ENCODE results near the gene AJUBA.

AJUBA gene

DNA sequence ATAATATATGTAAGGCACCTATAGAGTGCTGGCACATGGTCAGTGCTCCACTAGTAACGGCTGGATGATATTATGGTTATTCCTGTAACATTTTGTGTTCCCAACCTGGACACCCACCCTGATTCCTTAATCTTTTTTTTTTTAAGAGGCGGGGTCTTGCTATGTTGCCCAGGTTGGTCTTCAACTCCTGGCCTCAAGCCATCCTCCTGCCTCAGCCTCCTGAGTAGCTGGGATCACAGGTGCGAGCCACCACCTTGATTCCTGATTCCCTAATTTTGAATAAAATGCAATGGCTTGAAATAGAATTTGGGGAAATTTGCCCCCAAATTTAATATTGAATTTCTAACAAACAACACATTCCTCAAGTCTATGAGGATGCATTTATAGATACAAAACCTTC, 20.2 kb upstream of the AJUBA start:
- TF ChIP-seq TAF1 (IDR thresholded peaks at IDR 0.05; ENCODE audit: borderline replicate concordance, low read depth, low read length) = no peak
- TF ChIP-seq POLR2A (IDR thresholded peaks at IDR 0.05; ENCODE audit: low read depth, low read length) = no peak
- TF ChIP-seq POLR2AphosphoS5 (IDR thresholded peaks at IDR 0.05; ENCODE audit: low read depth, low read length) = no peak
- no peak for DNase-seq (ENCODE audit: insufficient read length)
- FAIRE-seq = no peak

DNA sequence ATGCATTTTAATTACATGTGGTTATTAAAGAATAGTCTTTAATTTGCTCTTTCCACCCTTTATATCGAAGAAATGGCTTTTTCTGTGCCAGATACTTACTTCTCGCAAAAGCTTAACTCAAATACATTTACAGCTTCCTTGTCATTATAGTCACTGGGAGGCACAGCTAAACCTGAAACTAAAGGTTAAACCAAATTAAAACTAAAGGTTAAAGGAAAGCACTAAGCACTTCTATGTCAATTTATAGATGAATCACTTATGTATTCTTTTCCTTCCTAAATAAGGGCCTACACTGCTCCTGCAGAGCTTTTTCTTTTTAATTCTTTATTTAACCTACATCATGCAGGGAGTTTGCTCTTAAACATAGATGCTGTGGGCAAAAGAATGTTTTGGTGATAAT, 18.5 kb upstream of the AJUBA start:
- FAIRE-seq (no peak), DNase-seq (ENCODE audit: insufficient read length) (no peak)
- no peak for TF ChIP-seq POLR2AphosphoS5 (IDR thresholded peaks at IDR 0.05; ENCODE audit: low read depth, low read length)
- no peak for TF ChIP-seq POLR2A (IDR thresholded peaks at IDR 0.05; ENCODE audit: low read depth, low read length)
- no peak for TF ChIP-seq TAF1 (IDR thresholded peaks at IDR 0.05; ENCODE audit: borderline replicate concordance, low read depth, low read length)

DNA sequence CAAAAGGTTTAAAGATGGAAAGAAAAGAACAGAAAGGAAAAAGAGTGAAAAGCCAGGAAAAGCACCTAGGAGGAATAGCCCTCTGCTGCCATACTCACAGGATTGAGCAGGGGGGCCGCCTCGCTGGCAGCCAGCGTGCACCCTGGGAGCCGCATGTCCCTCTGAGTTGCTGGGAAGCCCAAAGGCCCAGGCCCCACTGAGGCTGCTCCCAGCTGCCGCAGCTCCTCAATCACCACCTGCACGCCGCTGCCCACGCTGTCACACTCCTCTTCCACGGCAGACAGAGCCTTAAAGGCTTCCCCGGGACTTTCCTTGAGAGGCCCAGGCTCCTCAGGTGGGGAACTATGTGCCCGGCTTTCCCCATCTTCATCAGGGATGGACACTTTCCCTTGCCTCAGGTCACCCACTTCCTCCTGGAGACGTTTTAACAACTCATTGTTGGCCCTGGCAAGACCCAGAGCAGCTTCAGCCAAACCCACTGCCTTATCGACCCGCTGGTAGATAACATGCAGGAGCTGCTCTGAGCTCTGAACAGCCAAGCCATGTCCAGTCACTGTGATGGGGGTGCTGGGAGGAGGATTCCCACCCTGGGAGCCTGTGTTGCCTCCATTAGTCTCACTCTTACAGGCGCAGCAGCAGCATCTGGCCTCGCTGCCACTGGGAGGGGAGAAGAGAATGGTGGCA, 16.1 kb upstream of the AJUBA start:
- TF ChIP-seq POLR2AphosphoS5 (IDR thresholded peaks at IDR 0.05; ENCODE audit: low read depth, low read length) = no peak
- no peak for TF ChIP-seq TAF1 (IDR thresholded peaks at IDR 0.05; ENCODE audit: borderline replicate concordance, low read depth, low read length)
- TF ChIP-seq POLR2A (IDR thresholded peaks at IDR 0.05; ENCODE audit: low read depth, low read length) = no peak
- FAIRE-seq = no peak
- no peak for DNase-seq (ENCODE audit: insufficient read length)

DNA sequence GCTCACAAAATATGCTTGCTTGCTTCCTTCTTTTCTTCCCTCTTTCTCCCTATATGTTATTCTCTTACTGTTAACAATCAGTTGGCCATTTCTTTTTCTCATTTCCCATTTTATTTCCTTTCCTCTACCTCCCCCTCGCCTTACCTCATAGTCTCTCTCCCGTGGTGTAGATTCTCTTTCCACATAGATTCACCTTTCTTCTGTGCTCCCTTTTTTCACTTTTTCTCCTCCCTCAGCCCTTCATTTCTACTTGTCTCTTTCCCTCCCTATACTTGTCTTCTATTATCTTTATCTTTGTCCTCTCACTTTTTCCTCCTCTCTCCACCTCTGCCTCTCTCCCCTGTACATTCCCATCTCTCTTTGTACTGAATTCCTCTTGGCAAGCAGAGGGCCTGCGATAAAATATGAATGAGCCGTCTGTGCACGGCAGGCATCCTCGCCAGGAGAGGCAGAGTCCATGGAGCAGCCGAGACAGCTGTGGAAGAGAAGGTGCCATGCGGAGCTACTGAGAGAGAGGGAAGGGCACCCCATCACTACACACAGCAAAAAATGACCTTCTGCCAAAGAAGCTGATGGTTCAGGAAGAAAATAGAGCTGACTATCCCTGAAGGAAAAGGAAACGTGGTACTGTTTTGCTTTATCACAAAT, 15.4 kb upstream of the AJUBA start:
- no peak for TF ChIP-seq TAF1 (IDR thresholded peaks at IDR 0.05; ENCODE audit: borderline replicate concordance, low read depth, low read length)
- FAIRE-seq (no peak), DNase-seq (ENCODE audit: insufficient read length) (no peak)

DNA sequence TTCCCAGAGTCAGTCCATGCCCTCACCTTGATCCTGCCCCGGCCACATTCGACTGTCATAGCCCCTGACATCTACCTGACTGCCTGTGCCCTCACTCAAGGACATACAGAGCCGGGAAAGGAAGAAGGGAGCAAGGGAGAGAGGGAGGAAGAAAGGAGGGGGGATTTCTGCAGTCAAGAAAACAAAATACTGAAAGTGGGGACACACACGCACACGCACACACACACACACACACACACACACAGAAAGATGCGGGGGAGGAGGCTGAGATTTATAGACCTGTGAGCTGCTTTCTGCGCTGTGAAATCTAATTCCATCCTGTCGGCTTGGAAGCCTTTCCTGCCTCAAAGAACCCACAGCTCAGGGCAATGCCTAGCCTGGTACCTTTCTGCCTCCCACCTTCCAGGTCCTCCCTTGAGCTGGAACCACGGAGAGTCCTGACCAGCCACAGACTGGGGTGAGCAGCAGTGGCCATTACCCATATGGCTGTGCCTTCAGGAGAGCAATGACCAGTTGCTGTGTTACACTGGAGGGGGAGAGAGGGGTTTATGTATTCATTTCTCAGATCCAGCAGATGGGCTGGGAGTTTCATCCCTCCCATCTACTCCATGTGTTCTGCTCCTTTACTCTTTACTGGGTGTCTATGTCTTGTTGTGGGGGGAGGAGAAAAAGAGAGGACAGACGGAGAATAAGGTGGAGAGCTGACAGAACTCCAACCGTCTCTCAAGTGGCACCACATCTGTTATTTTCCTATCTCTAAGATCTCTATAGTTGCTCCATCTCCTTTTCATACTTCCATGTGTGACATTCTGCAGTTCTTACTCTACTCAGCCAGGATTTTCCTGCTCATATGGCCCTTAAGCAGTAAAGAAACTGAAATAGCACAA, 14.7 kb upstream of the AJUBA start:
- FAIRE-seq (no peak), DNase-seq (ENCODE audit: insufficient read length) (no peak)
- no peak for TF ChIP-seq POLR2AphosphoS5 (IDR thresholded peaks at IDR 0.05; ENCODE audit: low read depth, low read length)
- no peak for TF ChIP-seq POLR2A (IDR thresholded peaks at IDR 0.05; ENCODE audit: low read depth, low read length)
- no peak for TF ChIP-seq TAF1 (IDR thresholded peaks at IDR 0.05; ENCODE audit: borderline replicate concordance, low read depth, low read length)

DNA sequence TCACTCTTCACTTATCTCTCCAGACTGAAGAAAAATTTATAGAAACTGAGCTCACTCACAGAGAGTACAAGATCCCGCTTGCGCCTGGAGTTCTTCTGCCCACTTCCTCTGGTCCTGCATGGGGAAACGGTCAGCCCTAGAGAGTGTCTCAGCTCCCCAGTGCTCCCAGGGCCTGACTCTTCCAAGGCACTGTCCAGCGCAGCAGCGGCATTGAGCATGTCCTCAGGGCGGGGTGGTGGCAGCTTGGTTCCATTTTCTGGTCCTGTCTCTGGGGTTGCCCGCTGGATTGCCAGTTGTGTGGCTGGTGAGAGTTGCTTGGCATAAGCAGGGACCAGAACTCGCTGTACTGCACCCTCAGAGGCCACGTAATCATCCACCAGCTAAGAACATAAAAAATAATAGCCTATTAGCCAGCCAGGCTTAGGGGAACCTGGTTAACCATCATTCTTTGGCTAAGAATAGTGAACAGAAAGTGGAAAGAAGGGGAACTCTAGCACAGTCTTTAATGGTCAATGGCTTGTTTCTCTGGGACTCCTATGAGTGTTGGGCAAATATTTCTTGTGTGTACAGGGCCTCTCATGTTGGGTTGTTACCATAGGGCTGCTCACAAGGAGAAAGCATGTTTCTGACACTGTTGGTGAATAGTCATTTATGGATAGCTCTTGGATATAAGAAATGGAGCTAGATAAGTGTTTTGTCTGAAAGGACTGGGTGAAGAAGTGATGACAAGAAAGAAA, 13.7 kb upstream of the AJUBA start:
- TF ChIP-seq POLR2A (IDR thresholded peaks at IDR 0.05; ENCODE audit: low read depth, low read length) = no peak
- TF ChIP-seq POLR2AphosphoS5 (IDR thresholded peaks at IDR 0.05; ENCODE audit: low read depth, low read length) = no peak
- TF ChIP-seq TAF1 (IDR thresholded peaks at IDR 0.05; ENCODE audit: borderline replicate concordance, low read depth, low read length) = no peak
- FAIRE-seq (no peak), DNase-seq (ENCODE audit: insufficient read length) (no peak)

DNA sequence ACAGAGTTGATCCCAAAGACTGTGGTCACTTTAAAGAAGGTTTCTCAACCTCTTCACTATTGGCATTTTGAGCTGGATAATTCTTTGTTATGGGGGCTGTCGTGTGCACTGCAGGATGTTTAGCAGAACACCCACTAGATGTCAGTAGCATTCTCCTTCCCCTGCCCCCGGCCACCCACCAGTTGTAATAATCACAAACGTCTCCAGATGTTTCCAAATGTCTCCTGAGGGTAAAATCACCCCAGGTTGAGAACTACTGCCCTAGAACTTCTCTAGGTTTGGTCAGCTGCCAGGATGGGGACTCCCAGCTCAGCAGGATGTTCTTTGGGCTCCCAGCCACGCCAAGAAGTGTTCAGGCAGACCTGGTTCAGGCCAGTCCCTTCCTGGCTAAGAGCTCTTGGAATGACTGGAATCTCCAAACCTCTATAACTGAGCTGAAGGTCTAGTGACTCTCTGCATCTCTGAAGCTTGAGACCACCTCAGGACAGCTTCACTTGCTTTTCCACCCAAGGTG, 12.5 kb upstream of the AJUBA start:
- FAIRE-seq = no peak
- TF ChIP-seq TAF1 (IDR thresholded peaks at IDR 0.05; ENCODE audit: borderline replicate concordance, low read depth, low read length) (no peak), POLR2A (IDR thresholded peaks at IDR 0.05; ENCODE audit: low read depth, low read length) (no peak), POLR2AphosphoS5 (IDR thresholded peaks at IDR 0.05; ENCODE audit: low read depth, low read length) (no peak)
- no peak for DNase-seq (ENCODE audit: insufficient read length)

DNA sequence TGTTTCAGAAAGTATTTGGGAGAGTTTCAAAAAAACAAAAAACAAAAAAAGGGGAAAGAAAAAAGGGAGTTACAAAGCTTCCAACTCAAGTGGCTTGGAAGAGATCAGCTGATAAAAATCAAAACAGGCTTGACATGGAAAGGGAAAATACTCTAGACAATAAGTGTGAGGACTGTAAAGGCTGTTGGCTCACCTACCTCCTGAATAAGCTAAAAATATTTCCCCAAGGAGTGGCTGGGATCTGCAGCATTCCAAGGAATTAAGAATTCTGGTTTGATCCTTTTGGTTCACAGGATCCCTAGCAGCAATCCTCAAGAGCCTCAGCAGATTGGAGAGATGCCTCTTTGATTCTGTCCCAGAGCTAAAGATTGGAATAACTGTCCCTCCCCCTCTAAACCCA, 11.2 kb upstream of the AJUBA start:
- TF ChIP-seq POLR2AphosphoS5 (IDR thresholded peaks at IDR 0.05; ENCODE audit: low read depth, low read length) (no peak), TAF1 (IDR thresholded peaks at IDR 0.05; ENCODE audit: borderline replicate concordance, low read depth, low read length) (no peak), POLR2A (IDR thresholded peaks at IDR 0.05; ENCODE audit: low read depth, low read length) (no peak)
- FAIRE-seq (no peak), DNase-seq (ENCODE audit: insufficient read length) (no peak)

DNA sequence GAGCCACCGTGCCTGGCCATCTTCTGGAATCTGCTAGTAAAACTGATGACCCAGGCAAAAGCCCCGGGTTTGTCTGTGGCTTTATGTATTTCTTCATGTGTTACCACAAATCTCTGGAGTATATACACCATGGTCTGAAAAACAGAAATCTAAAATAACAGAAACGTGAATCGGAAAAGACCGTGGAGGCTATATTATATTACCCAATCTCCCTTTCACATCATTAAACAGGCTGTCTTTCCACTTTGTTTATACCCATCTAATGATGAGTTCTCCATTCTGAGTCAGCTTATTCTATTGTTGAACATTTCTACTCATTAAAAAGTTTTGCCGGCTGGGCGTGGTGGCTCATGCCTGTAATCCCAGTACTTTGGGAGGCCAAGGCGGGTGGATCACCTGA, 9.5 kb upstream of the AJUBA start:
- no peak for DNase-seq (ENCODE audit: insufficient read length)
- no peak for FAIRE-seq
- TF ChIP-seq TAF1 (IDR thresholded peaks at IDR 0.05; ENCODE audit: borderline replicate concordance, low read depth, low read length) (no peak), POLR2A (IDR thresholded peaks at IDR 0.05; ENCODE audit: low read depth, low read length) (no peak), POLR2AphosphoS5 (IDR thresholded peaks at IDR 0.05; ENCODE audit: low read depth, low read length) (no peak)

DNA sequence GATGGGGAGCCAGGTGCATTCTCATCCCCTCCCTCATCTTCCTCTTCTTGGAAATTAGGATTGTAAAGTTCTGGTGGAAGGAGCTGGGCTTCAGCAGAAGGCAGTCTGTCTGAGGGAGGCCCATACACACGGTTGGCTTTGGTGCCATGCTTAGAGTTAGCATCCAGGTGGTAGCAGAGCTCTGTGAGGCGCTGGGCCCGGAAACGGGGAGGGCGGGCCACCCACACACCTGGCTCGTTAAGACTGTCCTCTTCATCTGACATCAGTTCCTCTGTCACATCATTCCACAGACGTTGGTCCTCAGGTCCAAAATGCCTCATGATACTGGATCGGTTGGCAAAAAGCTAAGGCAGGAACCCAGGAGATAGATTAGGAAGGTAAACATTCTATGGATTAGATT, 4.9 kb upstream of the AJUBA start:
- TF ChIP-seq POLR2AphosphoS5 (IDR thresholded peaks at IDR 0.05; ENCODE audit: low read depth, low read length) (no peak), TAF1 (IDR thresholded peaks at IDR 0.05; ENCODE audit: borderline replicate concordance, low read depth, low read length) (no peak), POLR2A (IDR thresholded peaks at IDR 0.05; ENCODE audit: low read depth, low read length) (no peak)
- FAIRE-seq (no peak), DNase-seq (ENCODE audit: insufficient read length) (no peak)

DNA sequence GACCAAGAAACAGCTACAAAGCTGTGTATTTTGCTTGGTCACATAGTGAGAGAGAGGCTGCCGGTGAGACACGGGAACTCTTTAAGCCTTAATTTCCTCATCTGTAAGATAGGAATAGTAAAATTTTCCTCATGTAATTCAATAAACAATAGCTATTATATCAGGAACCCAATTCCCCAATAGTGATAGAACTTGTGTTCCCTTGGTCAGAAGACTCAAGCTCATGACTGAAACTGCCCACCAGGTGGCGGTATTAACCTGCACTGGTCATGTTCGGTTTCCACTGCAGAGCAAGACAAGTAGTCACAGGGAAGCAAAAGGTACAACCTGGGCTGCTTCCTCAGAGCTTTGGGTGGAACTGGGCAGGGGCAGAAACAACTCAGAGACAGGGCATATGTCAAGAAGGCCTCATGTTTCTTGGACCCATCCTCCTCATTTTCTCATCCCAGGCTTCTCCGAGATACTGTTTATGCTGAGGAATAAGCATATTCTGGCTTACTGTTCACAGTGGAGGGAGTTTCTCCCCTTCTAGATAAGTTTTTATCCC, 4.2 kb upstream of the AJUBA start:
- no peak for TF ChIP-seq POLR2AphosphoS5 (IDR thresholded peaks at IDR 0.05; ENCODE audit: low read depth, low read length)
- no peak for TF ChIP-seq POLR2A (IDR thresholded peaks at IDR 0.05; ENCODE audit: low read depth, low read length)
- TF ChIP-seq TAF1 (IDR thresholded peaks at IDR 0.05; ENCODE audit: borderline replicate concordance, low read depth, low read length) = no peak
- peak; percentile 79 for FAIRE-seq
- DNase-seq (ENCODE audit: insufficient read length) = peak; percentile 65
